AG09319 (cell line): ENCODE results near the gene VPS54.
A peak's percentile ranks its signal among the peaks of the same experiment; 100 is the strongest.

ENCODE experiments used
- DNase-seq: peaks from one replicate; pipeline ENCODE4 v3.0.0-alpha.2; 2010; ENCODE audit warnings: low read depth; ENCODE audit errors: extremely low read depth
- CTCF ChIP-seq: IDR thresholded peaks from 2 replicates; pipeline ENCODE4 v1.5.1; 2011; ENCODE audit warnings: low read depth, mild to moderate bottlenecking, inconsistent platforms, low read length, moderate library complexity

Gene VPS54

DNA sequence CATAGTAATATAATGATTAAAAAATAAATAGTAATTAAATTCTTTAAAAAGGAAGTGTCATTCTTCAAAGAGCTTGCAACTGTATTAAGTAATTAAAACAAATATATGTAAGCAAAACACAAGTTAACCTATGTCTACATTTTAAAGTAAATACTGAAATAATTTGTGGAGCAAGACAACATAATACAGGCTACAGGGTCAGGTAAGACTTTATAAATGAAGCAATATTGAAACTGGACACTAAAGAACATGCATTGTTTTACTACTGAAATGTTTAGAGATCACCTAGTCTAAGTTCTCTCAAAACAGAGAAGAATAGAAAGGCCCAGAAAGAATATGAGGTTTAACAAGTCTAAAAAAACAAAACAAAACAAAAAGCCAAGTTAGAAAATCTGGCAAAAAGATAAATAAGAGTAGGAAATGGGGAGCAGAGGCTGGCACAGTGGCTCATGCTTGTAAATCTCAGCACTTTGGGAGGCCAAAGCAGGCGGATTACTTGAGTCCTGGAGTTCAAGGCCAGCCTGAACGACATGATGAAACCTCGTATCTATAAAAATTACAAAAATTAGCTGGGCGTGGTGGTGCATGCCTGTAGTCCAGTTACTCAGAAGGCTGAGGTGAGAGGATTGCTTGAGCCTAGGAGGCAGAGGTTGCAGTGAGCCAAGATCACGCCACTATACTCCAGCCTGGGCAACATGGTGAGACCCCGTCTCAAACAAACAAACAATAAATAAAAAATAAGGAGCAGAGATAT is 34.4 kb downstream of the VPS54 start:
- DNase-seq = no peak
- TF ChIP-seq CTCF = no peak

DNA sequence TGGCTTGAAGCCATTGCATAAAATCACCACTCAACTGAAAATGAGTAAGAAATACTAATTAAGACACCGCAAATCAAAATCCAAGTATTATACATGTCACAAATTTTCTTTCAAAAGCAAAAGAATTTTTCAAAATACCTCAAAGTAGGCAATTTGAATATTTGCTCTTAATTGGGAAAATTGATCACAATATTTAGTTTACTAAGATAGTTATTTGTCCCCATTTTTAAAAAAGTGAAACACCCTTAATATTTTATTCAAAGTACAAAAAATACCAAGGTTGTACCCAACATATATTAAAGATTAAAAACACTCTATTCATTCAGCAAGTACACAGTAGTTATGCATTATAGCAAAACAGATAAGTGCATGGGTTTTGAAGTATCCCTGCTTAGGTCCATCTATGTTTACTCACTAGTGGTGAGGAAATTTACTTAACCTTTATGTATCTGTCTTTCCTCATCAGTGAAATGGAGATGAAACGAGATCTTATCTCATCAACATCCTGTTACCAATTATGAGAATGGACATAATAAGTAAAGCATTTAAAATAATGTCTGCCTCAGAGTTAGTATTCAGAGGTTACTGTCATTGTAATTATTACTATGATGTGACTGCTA is 35.1 kb downstream of the VPS54 start:
- DNase-seq = peak; percentile 14
- no peak for TF ChIP-seq CTCF

DNA sequence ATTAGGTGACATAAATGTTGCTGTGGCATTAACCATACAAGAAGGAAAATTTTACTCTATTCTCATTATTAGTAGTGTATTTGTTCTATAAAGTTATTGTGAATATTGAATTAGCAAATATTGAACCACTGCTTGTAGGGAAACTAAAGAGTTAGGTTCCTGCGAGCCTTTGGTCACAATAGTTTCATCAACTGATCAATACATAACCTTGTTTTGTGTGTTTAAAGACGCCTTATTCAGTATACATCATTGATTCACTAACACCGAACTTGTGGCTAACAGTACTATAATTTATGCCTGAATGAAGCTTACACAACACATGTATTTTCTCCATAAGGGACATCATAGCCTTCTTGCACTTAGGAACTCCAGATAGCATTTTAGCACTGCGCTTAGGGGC is 36.9 kb downstream of the VPS54 start:
- DNase-seq = no peak
- no peak for TF ChIP-seq CTCF

DNA sequence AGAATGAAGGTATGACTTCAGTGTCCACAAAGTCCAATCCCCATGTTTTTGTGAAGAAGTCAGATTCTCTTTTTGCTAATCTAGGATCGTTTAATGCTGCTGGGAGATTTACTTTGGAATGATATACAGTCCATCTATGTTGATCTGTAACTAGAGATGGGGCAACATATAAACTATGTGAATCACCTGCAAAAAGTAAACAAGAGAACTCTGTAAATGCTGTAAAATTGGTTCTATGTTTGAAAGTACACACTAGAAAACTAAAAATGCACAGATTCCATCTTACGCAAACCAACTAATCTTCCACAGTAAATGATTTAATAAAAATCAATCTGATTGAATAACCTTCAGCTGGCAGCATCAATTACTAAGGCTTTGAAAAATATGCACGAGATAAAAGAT is 37.5 kb downstream of the VPS54 start:
- TF ChIP-seq CTCF = no peak

DNA sequence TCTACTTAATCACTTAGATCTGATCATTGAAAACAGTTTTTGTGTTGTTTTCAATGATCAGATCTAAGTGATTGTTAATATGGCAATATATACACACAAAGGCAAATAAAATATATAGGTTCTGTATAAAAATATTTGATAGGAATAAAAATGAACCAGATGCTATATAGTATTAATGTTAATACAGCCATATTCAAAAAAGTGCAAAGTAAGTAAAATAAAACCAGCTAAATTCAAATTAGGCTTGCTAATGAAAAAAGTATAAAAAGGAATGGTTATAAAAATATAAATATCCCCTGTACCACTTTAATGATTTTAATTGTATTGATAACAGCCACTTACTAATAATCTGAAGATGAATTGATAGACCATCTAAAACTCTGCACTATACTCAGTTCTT is 38.4 kb downstream of the VPS54 start:
- DNase-seq = no peak
- TF ChIP-seq CTCF = no peak

More for the DNA sequence above, 37.5 kb downstream of the VPS54 start:
- no peak for DNase-seq

- TF ChIP-seq CTCF = no peak
- DNase-seq = no peak
These were observed 41.3 kb downstream of the VPS54 start for GRCh38 chr2:63977904-63978303.

DNA sequence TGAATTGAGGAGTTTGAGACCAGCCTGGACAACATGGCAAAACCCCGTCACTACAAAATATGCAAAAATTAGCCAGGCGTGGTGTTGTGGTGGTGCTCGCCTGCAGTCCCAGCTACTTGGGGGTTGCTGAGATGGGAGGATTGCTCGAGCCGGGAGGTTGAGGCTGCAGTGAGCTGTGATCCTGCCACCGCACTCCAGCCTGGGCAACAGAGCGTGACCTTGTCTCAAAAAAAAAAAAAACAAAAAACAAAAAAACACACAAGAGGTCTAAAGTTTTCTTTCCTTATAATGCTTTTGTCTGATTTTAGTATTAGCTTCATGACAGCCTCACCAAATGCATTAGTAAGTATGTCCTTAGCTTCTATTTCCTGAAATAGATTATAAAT is 43.1 kb downstream of the VPS54 start:
- no peak for TF ChIP-seq CTCF
- DNase-seq = no peak
